Stimulated activated CD4-positive, alpha-beta T cell treated with anti-CD3 and anti-CD28 coated beads, Interleukin-4, amount 100 ng/mL, for 24 hours (primary cell): ENCODE results near the gene TBX18.

Source experiments
- DNase-seq: peaks from one replicate; pipeline ENCODE4 v3.0.0-alpha.2; 2020

The TBX18 gene

GRCh38 chr6:84772428-84773132 lies 8.2 kb upstream of the TBX18 start:
- no peak for DNase-seq

- no peak for DNase-seq
Measured at GRCh38 chr6:84771756-84772356, 7.5 kb upstream of the TBX18 start.

DNA sequence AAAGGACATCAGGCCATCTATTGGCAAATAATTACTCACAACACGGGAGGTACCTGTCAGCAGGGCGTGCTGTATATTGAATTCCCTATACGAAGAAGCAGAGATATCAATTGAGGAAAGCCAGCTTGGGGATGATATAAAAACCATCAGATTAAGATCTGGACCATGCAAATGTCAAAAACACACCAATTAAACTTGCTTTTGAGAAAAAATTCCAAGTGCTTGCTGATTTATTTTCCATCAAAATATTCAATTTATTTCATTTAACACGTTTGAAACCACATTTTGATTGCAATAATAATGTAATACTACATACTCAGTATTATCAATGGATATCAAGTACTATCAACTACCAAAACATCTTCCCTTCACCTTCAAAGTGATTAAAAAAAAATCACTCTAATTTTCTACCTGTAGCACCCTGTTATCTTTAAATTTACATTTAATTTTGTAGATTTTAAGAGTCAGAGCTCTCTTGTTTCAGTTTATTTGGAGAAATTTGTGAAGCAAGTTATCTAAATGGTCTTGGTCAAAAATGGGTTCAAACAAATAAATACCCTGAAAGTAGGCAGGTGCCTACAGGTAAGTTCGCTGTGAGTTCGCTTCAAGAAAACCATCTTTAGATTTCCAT lies 6.8 kb upstream of the TBX18 start:
- no peak for DNase-seq

GRCh38 chr6:84770521-84770920 lies 6.1 kb upstream of the TBX18 start:
- no peak for DNase-seq

GRCh38 chr6:84769306-84769705 lies 4.9 kb upstream of the TBX18 start:
- DNase-seq: no peak

DNA sequence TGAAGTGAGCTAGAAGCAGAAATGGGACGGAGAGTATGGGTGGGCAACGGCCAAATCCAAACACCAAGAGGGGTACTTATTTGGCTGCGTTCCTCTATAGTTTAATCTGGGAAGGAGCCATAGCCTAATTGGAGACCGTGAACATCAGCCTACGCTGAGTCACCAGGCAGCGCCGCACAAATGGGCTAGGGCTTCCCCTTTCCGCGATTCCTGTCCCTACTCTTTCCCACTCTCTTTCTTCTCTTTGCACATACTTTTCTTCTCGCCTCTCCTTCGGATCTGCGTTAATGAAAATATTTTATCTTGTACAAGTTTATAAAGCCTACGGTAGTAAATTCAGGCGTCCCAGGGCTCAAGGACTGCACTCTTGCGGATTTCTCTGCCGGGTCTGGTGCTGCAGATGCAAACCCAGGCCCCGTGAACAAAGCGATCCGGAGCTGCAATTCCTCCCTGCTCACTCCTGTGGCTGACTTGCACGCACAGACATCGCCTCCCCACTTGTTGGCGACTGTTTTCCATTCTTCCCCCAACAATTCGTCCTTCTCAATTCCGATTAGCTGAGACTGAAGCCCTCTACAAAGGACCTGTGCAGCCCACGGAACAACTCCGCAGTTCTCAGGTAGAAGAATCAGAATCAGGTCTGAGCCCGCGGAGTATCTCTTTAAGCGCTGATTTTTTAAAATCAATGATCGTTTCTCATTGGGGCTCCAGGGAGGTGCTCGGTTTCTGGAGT lies 4.2 kb upstream of the TBX18 start:
- DNase-seq: no peak

- no peak for DNase-seq
Measured at GRCh38 chr6:84767526-84768201, 3.3 kb upstream of the TBX18 start.

- no peak for DNase-seq
Measured at GRCh38 chr6:84766799-84767525, 2.6 kb upstream of the TBX18 start.

- no peak for DNase-seq
Measured at GRCh38 chr6:84766118-84766798, 1.9 kb upstream of the TBX18 start.

DNA sequence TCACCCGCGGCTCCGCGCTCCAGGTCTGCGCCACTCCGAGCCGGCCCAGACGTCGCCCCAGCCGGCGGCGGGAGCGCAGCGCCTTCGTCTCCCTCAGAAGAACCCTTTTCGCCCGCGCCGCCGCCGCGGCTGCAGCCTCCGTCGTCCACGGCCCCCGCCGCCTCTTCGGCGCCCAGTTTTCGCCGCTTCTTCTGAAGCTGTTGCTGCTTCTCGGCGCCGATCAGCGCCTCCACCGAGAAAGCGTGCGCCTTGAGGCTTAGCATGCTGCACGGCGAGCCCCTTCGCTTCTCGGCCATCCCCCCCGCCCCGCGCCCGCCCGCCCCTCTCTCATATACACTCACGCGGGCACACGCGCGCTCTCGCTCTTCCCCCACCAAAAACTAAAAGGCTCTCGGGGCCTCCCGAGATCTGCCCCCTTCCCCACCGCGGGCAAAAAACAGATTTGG lies 489 bp downstream of the TBX18 start:
- DNase-seq: no peak

- DNase-seq: no peak
Measured at GRCh38 chr6:84763003-84763885, 1.2 kb downstream of the TBX18 start.

GRCh38 chr6:84762220-84763002 lies 2.0 kb downstream of the TBX18 start:
- no peak for DNase-seq

DNA sequence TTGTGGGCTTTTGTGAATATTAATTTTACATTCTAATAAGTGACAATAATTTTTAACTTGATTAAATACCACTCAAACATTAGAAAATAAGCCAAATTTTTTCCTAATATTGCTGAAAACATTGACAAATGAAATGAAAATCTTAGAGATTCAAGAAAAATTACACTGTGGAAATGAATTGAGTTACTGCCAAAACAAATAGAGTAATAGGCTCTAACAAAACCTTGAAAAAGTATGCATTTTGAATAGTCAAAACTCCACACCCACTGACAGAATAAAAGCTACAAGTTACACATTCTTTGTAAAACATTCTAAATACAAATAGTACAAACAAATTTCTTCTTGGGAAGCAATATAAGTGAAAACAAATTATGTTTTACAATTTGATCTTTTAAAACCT lies 5.9 kb downstream of the TBX18 start:
- DNase-seq: no peak

DNA sequence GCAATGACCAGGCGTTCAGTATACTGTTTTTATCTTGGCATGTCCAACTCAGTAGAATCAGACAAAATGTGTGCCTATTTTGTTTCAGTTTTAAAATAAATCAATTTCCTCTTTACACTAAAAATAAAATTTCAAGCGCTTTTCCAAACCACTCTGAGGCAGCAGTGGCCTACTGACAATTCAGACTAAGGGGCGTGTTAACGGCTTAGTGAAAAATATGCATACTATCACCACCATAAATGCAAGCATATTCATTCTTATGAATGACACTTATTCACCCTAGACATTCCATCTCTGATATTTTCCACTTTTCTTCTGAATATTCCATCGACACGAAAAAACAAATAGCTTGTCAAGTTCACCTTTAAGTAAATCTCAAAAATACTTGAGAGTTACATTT lies 7.5 kb downstream of the TBX18 start:
- DNase-seq: no peak

DNA sequence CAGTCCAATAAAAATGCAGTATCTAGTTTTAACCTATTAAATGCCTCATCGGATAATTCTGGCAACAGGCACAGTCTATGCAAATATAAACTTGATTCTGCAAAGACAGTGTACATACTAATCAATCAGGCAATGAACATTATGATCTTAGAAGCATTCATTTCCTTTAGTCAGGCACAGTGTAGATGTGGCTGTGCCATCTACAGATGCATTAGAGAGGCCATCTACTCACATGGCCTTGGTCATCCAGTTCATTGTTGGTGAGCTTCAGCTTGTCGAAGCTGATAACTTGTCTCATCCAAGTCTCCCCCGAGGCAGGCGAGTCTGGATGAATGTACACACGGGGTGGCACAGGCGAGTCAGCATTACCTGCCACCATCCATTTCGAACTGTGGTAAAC lies 7.9 kb downstream of the TBX18 start:
- DNase-seq: no peak

DNA sequence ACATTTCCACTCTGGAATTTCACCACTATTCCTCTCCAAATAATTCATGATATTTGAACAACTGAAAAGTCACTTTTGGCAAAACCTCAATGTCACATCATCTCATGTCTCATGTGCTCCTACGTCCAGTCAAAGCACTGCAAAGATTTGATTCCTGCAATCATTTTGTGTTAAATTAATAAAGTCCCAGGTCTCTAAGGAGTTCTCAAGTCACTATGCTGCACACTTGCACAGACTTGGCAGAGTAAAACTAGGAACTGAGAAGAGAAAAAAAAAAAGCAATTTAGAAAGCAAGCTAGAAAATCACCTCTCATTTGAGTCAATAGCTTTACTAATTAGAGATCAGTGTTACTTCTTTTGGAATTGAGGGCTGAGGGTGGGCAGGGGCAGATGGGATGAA lies 11.2 kb downstream of the TBX18 start:
- no peak for DNase-seq

- DNase-seq: no peak
Measured at GRCh38 chr6:84752118-84752850, 12.1 kb downstream of the TBX18 start.

DNA sequence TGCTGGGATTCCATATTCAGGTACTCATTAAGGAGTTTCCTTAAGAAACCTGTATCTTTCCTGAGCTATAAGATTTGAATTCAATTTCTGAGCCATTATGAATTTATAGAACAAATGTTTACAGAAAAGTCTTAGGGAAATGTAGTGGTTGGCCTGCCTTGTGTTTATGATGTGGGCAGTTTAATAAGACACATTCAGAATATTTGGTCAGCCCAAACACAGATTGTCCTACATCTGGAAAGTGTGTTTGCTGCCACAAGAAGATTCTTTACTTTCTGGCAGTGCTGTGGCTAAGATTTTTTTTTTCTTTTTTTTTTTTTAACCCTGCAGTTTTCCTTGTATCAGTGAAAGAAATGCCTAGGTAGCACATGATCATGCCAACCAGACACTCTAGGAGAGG lies 15.2 kb downstream of the TBX18 start:
- DNase-seq: no peak

DNA sequence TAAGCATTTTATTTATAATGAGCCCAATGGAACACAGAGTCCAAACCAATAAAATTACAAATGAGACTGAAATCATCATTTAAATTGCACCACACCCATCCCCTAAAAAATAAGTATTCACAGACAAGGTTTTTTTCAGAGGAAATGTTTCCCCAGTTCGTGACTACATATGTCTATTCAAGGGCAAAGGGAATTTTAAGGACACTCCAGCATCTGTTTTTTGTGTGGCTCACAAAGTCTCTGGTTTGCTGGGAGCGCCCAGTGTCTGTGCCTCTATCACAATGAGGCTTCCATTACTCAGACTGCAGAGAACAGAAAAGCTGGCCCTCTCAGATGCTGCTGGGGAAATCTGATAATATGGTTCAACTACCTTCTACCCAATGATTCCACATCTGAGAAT lies 16.0 kb downstream of the TBX18 start:
- DNase-seq: no peak
